ENCODE measurements around the gene EBI3.

EBI3 gene

DNA sequence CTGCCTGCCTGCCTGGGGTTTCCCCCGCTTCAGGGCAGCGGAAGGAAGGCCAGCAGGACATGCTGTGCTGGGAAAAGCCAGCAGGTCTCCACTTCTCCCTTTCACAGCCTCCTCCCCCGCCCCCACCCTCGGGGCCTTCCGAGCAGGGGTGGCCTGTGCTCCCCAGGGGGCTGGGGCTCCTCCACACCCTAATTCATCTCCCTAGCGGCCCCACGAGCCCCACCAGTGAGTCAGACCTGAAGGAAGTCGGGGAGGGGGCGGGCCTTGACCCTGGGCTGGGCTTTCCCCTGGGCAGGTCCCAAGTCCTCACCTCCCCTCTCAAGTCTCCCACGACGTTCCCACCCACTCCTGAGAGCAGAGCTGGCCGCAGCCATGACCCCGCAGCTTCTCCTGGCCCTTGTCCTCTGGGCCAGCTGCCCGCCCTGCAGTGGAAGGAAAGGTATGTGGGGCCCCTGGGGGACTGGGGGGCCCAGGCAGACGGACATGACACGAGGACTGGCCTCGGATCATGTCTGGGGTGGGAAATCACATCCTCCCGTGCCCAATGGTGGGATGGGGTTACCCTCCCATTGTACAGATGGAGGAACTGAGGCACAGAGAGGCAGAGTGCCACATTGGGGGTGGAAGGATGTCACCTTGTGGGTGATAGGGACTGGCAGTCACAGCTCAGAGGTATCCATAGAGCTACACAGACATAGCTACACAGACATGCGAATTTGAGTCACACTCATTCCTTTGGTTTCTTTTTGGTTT is at the start of gene EBI3:
Gene EBI3 (plus strand): TSS at position 345 of the 753 bp plus-strand sequence. CDS start 28 bp downstream, at position 373.
- DNase-seq (ENCODE audit: low read depth, low spot score) = peak; percentile 72
- no peak for TF ChIP-seq CTCF (IDR thresholded peaks at IDR 0.05; ENCODE audit: low read depth, low read length)
- in situ Hi-C loops (cut with HindIII; ENCODE audit: low sequenced_read_pairs) = no loop called here
- H3K4me3 ChIP-seq (ENCODE audit: low read depth, low read length) = no peak within 1 kb of the TSS

DNA sequence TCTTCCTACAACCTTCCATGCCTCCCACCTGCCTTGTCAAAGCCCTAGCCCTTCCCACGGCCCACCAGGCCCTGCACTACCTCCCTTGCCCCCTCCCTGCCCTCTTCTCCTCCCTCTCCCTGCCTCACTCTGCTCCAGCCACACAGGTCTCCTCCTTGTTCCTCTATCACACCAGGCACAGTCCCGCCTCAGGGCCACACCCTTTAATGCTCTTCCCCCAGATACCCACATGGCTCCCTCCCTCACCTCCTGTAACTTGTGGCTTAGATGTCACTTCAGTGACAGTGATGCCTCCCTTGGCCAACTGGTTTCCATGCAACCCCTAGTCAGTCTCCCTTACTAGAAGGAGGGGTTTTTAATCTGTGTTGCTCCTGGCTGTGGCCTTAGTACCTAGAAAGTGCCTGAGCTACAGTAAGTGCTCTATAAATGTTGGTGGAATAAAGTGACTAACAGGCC is 48.2 kb upstream of the EBI3 start:
- H3K4me3 ChIP-seq (ENCODE audit: low read depth, low read length) = no peak overlapping the region

DNA sequence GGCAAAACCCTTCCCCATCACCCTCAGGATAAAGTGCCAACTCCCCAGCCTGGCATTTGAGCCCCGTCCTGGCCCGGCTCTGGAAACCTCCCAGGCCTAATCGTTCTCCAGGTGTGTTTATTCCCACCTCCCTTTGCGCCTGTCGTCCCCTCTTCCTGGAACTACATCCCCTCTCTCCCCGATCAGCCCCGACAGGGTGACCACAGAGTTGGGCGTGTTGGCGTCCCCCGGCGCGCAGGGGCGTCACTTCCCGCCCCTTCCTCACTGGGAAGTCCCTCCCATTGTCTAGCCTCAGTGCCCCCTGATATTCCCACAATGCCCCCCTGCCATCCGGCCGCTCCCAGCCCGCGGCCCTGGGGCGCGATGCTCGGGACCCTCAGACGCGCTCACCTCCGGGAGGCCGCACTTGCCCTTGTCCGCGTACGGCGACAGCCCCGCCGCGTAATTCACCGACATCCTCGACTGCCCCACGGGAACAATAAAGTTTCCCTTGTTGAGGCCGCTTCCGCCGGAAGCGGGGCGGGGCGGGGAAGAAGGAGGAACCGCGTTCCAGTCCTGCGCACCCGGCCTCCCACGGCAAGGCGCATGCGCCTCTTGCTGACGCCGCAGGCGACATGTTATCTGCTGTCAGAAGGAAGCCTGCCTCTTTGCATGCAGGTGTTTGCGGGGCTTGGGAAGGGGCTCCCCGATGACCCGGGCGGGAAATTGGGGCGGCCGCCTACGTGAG is 47.1 kb upstream of the EBI3 start, which contains the start of the genes ANKRD24 and SIRT6:
Gene ANKRD24 (plus strand): TSS at position 606 of the 727 bp plus-strand sequence. CDS start 3,737 bp downstream, outside the sequence.
Gene SIRT6 (minus strand): TSS at position 480 of the 727 bp plus-strand sequence. CDS start 24 bp downstream, at position 456.
- peak; percentile 96 for DNase-seq (ENCODE audit: low read depth, low spot score)
- H3K4me3 ChIP-seq (ENCODE audit: low read depth, low read length) = peak within 1 kb of the TSS; percentile 94
- TF ChIP-seq CTCF (IDR thresholded peaks at IDR 0.05; ENCODE audit: low read depth, low read length) = no peak
- in situ Hi-C loops (cut with HindIII; ENCODE audit: low sequenced_read_pairs) = no loop called here

More for the DNA sequence above, 48.2 kb upstream of the EBI3 start:
- TF ChIP-seq CTCF (IDR thresholded peaks at IDR 0.05; ENCODE audit: low read depth, low read length) = no peak
- in situ Hi-C loops (cut with HindIII; ENCODE audit: low sequenced_read_pairs) = no loop called here
- no peak for DNase-seq (ENCODE audit: low read depth, low spot score)

DNA sequence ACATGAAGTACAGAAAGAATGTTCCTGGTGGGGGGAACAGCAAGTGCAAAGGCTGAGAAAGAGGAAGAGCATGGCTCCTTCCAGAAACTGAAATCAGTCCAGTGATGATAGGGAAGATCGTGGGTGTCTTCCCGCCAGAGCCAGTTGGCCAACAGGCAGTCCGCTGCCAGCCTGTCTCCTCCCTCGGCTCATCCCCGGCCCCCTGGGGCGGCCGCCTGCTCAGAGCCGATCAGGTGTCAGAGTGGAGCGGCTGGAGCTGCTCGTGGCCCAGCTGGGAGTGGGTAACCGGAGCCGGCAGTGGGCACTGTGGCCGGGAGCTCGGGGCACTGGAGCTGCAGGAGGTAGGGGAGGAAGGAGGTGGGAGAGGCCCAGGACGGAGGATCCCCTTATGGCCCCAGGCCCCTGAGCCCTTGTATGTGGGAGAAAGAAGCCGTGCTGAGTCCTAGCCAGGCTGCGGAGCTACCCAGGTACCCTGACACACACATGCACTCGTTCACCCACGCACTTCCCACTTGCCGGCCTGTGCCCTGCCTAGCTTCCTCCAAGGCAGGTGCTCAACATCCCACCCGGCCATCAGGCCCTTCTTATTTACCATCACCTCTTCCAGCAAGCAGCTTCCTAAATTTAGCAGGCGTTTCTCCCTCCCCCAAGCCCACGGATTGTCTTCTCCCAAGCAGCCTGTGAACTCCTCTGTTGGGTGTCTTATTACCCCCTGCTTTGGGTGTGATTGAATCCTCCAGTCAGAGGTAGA is 45.2 kb upstream of the EBI3 start:
- DNase-seq (ENCODE audit: low read depth, low spot score) = no peak
- TF ChIP-seq CTCF (IDR thresholded peaks at IDR 0.05; ENCODE audit: low read depth, low read length) = no peak
- in situ Hi-C loops (cut with HindIII; ENCODE audit: low sequenced_read_pairs) = no loop called here
- H3K4me3 ChIP-seq (ENCODE audit: low read depth, low read length) = no peak overlapping the region

GRCh38 chr19:4184718-4185352 is 44.5 kb upstream of the EBI3 start:
- in situ Hi-C loops (cut with HindIII; ENCODE audit: low sequenced_read_pairs) = no loop called here
- H3K4me3 ChIP-seq (ENCODE audit: low read depth, low read length) = no peak overlapping the region

More at GRCh38 chr19:4184718-4185352, 44.5 kb upstream of the EBI3 start:
- no peak for TF ChIP-seq CTCF (IDR thresholded peaks at IDR 0.05; ENCODE audit: low read depth, low read length)
- no peak for DNase-seq (ENCODE audit: low read depth, low spot score)
